H1 (cell line): Measurements from ENCODE around the gene TCF25. TPM values are rescaled to one million over a fixed set of nuclear protein-coding genes. Genes with fewer than 3 reads are reported as not detected.

ENCODE experiments used
- CTCF ChIA-PET: fragments of 300-600 bp; sonication (Branson Sonifier 250); formaldehyde crosslinking; loops from one replicate; lab custom pipeline; 2021; ENCODE audit not compliant: partially characterized antibody; lab: Charles Lee
- POLR2A ChIA-PET: fragments of 300-600 bp; sonication (Branson Sonifier 250); formaldehyde crosslinking; loops from one replicate; lab custom pipeline; 2021; ENCODE audit warnings: inconsistent platforms; ENCODE audit not compliant: partially characterized antibody; lab: Charles Lee
- DNase-seq, 2 experiments: peaks; one replicate each; pipeline versions ENCODE4 v3.0.0 to v3.0.0-alpha.2; 2010 to 2022; ENCODE audit warnings: low spot score in 2 of 2, low read depth in 1 of 2, mixed read lengths in 1 of 2
- FAIRE-seq: peaks from 2 replicates; lab custom pipeline; 2011; peaks lifted over from hg19 to GRCh38; lab: Jason Lieb, UNC
- H2AFZ ChIP-seq: 2 replicates; pipeline ENCODE4 v1.8.1; 2012; ENCODE audit warnings: low read length, inconsistent platforms
- H2AK5ac ChIP-seq: 2 replicates; pipeline ENCODE4 v1.6.1; 2013; ENCODE audit warnings: low read depth, low read length
- H2BK120ac ChIP-seq: replicated peaks from 2 replicates; pipeline ENCODE3; 2013; ENCODE audit warnings: low read depth, low read length, inconsistent platforms
- H2BK12ac ChIP-seq: 2 replicates; pipeline ENCODE4 v1.6.1; 2013; ENCODE audit warnings: low read depth, low read length
- H2BK15ac ChIP-seq: 2 replicates; pipeline ENCODE4 v1.6.1; 2013; ENCODE audit warnings: low read length
- H2BK20ac ChIP-seq: 2 replicates; pipeline ENCODE4 v1.6.1; 2013; ENCODE audit warnings: low read length
- H2BK5ac ChIP-seq: 2 replicates; pipeline ENCODE4 v1.6.1; 2013; ENCODE audit warnings: low read depth, low read length
- H3K14ac ChIP-seq: 2 replicates; pipeline ENCODE4 v1.6.1; 2013; ENCODE audit warnings: inconsistent platforms; ENCODE audit not compliant: insufficient read length
- H3K18ac ChIP-seq: 2 replicates; pipeline ENCODE4 v1.6.1; 2013; ENCODE audit warnings: low read length; ENCODE audit errors: extremely low read depth
- H3K23ac ChIP-seq: 2 replicates; pipeline ENCODE4 v1.6.1; 2013; ENCODE audit warnings: inconsistent platforms; ENCODE audit not compliant: insufficient read length
- H3K23me2 ChIP-seq: 2 replicates; pipeline ENCODE4 v1.6.1; 2013; ENCODE audit warnings: low read depth, low read length
- H3K27ac ChIP-seq: 2 replicates; pipeline ENCODE4 v1.6.1; 2011; ENCODE audit warnings: low read depth, low read length, inconsistent platforms
- H3K27me3 ChIP-seq, 4 experiments: replicated peaks in 1 of 4; 1 replicate in 1 of 4; 2 replicates in 3 of 4; pipeline versions ENCODE4 v1.6.1 to v1.8.1; 2011 to 2013; ENCODE audit warnings: low read length in 3 of 4, mild to moderate bottlenecking in 3 of 4, inconsistent platforms in 2 of 4, mixed read lengths in 2 of 4, moderate library complexity in 1 of 4; ENCODE audit not compliant: control insufficient read depth in 3 of 4, insufficient read depth in 3 of 4; ENCODE audit errors: extremely low read depth in 1 of 4
- H3K36me3 ChIP-seq, 4 experiments: 2 replicates each; pipeline versions ENCODE4 v1.6.1 to v1.8.1; 2011 to 2013; ENCODE audit warnings: mild to moderate bottlenecking in 4 of 4, low read length in 3 of 4, moderate library complexity in 2 of 4, control low read depth in 1 of 4, inconsistent platforms in 1 of 4; ENCODE audit not compliant: insufficient read depth in 4 of 4, control insufficient read depth in 2 of 4
- H3K4ac ChIP-seq: replicated peaks from 2 replicates; pipeline ENCODE3; 2013; ENCODE audit warnings: low read length, low read depth, mixed read lengths, inconsistent platforms; ENCODE audit not compliant: insufficient read length
- H3K4me1 ChIP-seq, 4 experiments: replicated peaks in 1 of 4; 1 replicate in 1 of 4; 2 replicates in 3 of 4; pipeline versions ENCODE4 v1.6.1 to v1.8.1; 2011 to 2013; ENCODE audit warnings: low read length in 3 of 4, inconsistent platforms in 2 of 4, mixed read lengths in 1 of 4; ENCODE audit not compliant: insufficient read depth in 4 of 4, control insufficient read depth in 3 of 4
- H3K4me2 ChIP-seq, 2 experiments: 2 replicates each; pipeline versions ENCODE4 v1.6.1 to v1.8.1; 2011 to 2013; ENCODE audit warnings: low read depth in 2 of 2, low read length in 2 of 2, control low read depth in 1 of 2, inconsistent platforms in 1 of 2, mild to moderate bottlenecking in 1 of 2; ENCODE audit not compliant: insufficient read depth in 1 of 2
- H3K4me3 ChIP-seq, 4 experiments: fragments of 200-600, 300-600 bp in 1 of 4; sonication (generic), shearing (Covaris generic), sonication (Bioruptor Twin) in 1 of 4; 2 replicates each; pipeline versions ENCODE4 v1.5.1 to v1.8.1; 2011 to 2016; ENCODE audit warnings: low read length in 4 of 4, low read depth in 3 of 4, control low read depth in 2 of 4, inconsistent platforms in 2 of 4, mild to moderate bottlenecking in 2 of 4, mixed read lengths in 1 of 4, moderate library complexity in 1 of 4; ENCODE audit not compliant: insufficient read depth in 2 of 4; ENCODE audit errors: extremely low read depth in 1 of 4
- H3K56ac ChIP-seq: replicated peaks from 2 replicates; pipeline ENCODE3; 2013; ENCODE audit warnings: low read depth, mild to moderate bottlenecking, mixed read lengths, low read length, inconsistent platforms; ENCODE audit not compliant: insufficient read length
- H3K79me1 ChIP-seq: 2 replicates; pipeline ENCODE4 v1.6.1; 2013; ENCODE audit warnings: low read depth, low read length, control low read depth
- H3K79me2 ChIP-seq, 2 experiments: 2 replicates each; pipeline versions ENCODE4 v1.6.1 to v1.8.1; 2012 to 2013; ENCODE audit warnings: low read length in 2 of 2, mild to moderate bottlenecking in 2 of 2, inconsistent platforms in 1 of 2; ENCODE audit not compliant: insufficient read depth in 2 of 2, control insufficient read depth in 1 of 2
- H3K9ac ChIP-seq, 4 experiments: replicated peaks in 1 of 4; 1 replicate in 1 of 4; 2 replicates in 3 of 4; pipeline versions ENCODE4 v1.6.1 to v1.8.1; 2011 to 2013; ENCODE audit warnings: low read depth in 3 of 4, low read length in 3 of 4, control low read depth in 2 of 4, mild to moderate bottlenecking in 2 of 4, moderate library complexity in 2 of 4, inconsistent platforms in 1 of 4; ENCODE audit errors: extremely low read depth in 1 of 4
- H3K9me3 ChIP-seq, 2 experiments: 2 replicates each; pipeline versions ENCODE4 v1.6.1 to v1.8.1; 2012 to 2013; ENCODE audit warnings: mild to moderate bottlenecking in 2 of 2, moderate library complexity in 2 of 2, control low read depth in 1 of 2, inconsistent platforms in 1 of 2, low read depth in 1 of 2, low read length in 1 of 2, mixed read lengths in 1 of 2; ENCODE audit not compliant: insufficient read depth in 2 of 2
- H4K20me1 ChIP-seq, 2 experiments: replicated peaks in 1 of 2; 2 replicates each; pipeline versions ENCODE3 to v1.8.1; 2011 to 2013; ENCODE audit warnings: inconsistent platforms in 2 of 2, low read length in 2 of 2, mild to moderate bottlenecking in 1 of 2; ENCODE audit not compliant: insufficient read depth in 2 of 2, control insufficient read depth in 1 of 2
- H4K5ac ChIP-seq: 2 replicates; pipeline ENCODE4 v1.6.1; 2013; ENCODE audit warnings: low read length, low read depth, mixed read lengths, inconsistent platforms; ENCODE audit not compliant: insufficient read length
- H4K8ac ChIP-seq: 2 replicates; pipeline ENCODE4 v1.8.0; 2013; ENCODE audit warnings: mild to moderate bottlenecking, moderate library complexity, low read length, inconsistent platforms; ENCODE audit not compliant: insufficient read depth; ENCODE audit errors: extremely low read depth
- H4K91ac ChIP-seq: replicated peaks from 2 replicates; pipeline ENCODE3; 2013; ENCODE audit warnings: low read length, mixed read lengths, inconsistent platforms; ENCODE audit not compliant: insufficient read length
- RNF2 ChIP-seq: fragments of 200-900, 300-1000 bp; sonication (generic); IDR thresholded peaks from 2 replicates; pipeline ENCODE4 v1.7.1; 2016; ENCODE audit warnings: borderline replicate concordance, low read depth, mild to moderate bottlenecking, antibody characterized with exemption, low read length; ENCODE audit not compliant: poor library complexity, severe bottlenecking; ENCODE audit errors: missing control alignments
- SUZ12 ChIP-seq: fragments of 200-600 bp; sonication (generic); IDR thresholded peaks from 2 replicates; pipeline ENCODE4 v1.6.1; 2012; ENCODE audit warnings: mild to moderate bottlenecking, inconsistent platforms, low read length, moderate library complexity, mixed read lengths
- YY1 ChIP-seq: IDR thresholded peaks from 2 replicates; pipeline ENCODE4 v1.6.1; 2011; ENCODE audit warnings: low read depth, mild to moderate bottlenecking, low read length
- WGBS, 2 experiments: shearing (Covaris generic) in 1 of 2; methylation state at CpG; one replicate each; pipeline versions ENCODE4 v1.1.6 to v1.1.7; 2013 to 2015; ENCODE audit warnings: low lambda C conversion rate in 2 of 2, mixed read lengths in 2 of 2, inconsistent platforms in 1 of 2, low coverage in 1 of 2, missing lambda C conversion rate in 1 of 2; ENCODE audit not compliant: insufficient replicate concordance in 2 of 2, insufficient coverage in 1 of 2, insufficient read length in 1 of 2; ENCODE audit errors: extremely low coverage in 1 of 2, missing lambda C conversion rate in 1 of 2; 5-methylcytosine and 5-hydroxymethylcytosine counted together
- polyA plus RNA-seq, 7 experiments: library from polyadenylated mRNA; depleted of rRNA in 3 of 7; stranded (reverse) in 5 of 7; unstranded in 2 of 7; fragments of >200 nt in 5 of 7; fragments of 200-250 nt in 2 of 7; gene quantifications; 1 replicate in 5 of 7; 2 replicates in 1 of 7; 4 replicates in 1 of 7; pipeline versions ENCODE4 v1.2.1 to v1.2.3, GENCODE V29; 2011 to 2013; ENCODE audit warnings: missing spikeins in 2 of 7, mixed read lengths in 2 of 7
- total RNA-seq: library from RNA; stranded (reverse); fragmentation: NEBNext Ultra II Directional; extraction: Animal tissue kit (Norgen Biotek cat#: 25700); gene quantifications from 2 replicates; pipeline ENCODE4 v1.2.1, GENCODE V29; 2021

Gene TCF25
- total and polyA plus RNA-seq, 2 of the 8 experiments (the other 6 are each of a cell fraction or from before 2014, with no cell fraction given), result 78.1 to 102 TPM

DNA sequence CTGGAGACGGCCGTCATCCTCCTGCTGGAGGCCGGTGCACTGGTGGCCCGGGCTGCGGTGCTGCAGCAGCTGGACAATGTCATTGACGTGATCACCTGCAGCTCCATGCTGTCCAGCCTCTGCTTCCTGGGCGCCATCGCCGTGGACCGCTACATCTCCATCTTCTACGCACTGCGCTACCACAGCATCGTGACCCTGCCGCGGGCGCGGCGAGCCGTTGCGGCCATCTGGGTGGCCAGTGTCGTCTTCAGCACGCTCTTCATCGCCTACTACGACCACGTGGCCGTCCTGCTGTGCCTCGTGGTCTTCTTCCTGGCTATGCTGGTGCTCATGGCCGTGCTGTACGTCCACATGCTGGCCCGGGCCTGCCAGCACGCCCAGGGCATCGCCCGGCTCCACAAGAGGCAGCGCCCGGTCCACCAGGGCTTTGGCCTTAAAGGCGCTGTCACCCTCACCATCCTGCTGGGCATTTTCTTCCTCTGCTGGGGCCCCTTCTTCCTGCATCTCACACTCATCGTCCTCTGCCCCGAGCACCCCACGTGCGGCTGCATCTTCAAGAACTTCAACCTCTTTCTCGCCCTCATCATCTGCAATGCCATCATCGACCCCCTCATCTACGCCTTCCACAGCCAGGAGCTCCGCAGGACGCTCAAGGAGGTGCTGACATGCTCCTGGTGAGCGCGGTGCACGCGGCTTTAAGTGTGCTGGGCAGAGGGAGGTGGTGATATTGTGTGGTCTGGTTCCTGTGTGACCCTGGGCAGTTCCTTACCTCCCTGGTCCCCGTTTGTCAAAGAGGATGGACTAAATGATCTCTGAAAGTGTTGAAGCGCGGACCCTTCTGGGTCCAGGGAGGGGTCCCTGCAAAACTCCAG, 46.4 kb downstream of the TCF25 start:
- Histone ChIP-seq H3K4ac (no peak overlapping the region), H3K4me1 (peaks cover 0 to 30% (median 21%) of the 10 kb centered on the region in 4 experiments; a peak in 6 of 7 replicates), H3K27ac (no peak overlapping the region), H3K18ac (no peak overlapping the region), H2AFZ (no peak overlapping the region), H4K5ac (no peak overlapping the region), H2BK20ac (no peak overlapping the region), H3K79me1 (no peaks in the 10 kb centered on the region), H2BK120ac (no peak overlapping the region), H3K79me2 (no peaks in the 10 kb centered on the region), H2BK5ac (no peak overlapping the region), H4K91ac (no peak overlapping the region), H2BK15ac (peak overlapping the region; percentile 88; the same call in 1 of the 2 replicates), H3K9ac (no peak overlapping the region), H3K23me2 (peaks cover 25% of the 10 kb centered on the region), H3K27me3 (peaks cover 0 to 19% (median 16%) of the 10 kb centered on the region in 4 experiments; a peak in 6 of 7 replicates), H2BK12ac (peak overlapping the region; percentile 77; the same call in 1 of the 2 replicates), H3K36me3 (no peaks in the 10 kb centered on the region), H2AK5ac (peak overlapping the region; percentile 28; the same call in 1 of the 2 replicates), H3K23ac (no peak overlapping the region), H3K4me3 (no peak overlapping the region), H3K56ac (no peak overlapping the region), H3K14ac (no peak overlapping the region), H4K20me1 (peaks cover 5% of the 10 kb centered on the region in 2 experiments), H3K4me2 (no peak overlapping the region; a peak in 1 of 4 replicates), H3K9me3 (no peaks in the 10 kb centered on the region), H4K8ac (no peak overlapping the region)
- 94% methylated on average over 50 of the region's 52 CpGs; no CpG with 5 or more reads in 1 of the 2 experiments for WGBS, 2 experiments
- FAIRE-seq (no peak), DNase-seq (no peak)
- ChIA-PET POLR2A (interaction anchor here (1.0 to 6.5 kb wide), 4 partner anchors 9 to 101 kb away, joined by 3 to 71 read pairs (median 3); partner anchors contain the start of gene DBNDD1), CTCF (interaction anchor here (0.7 to 8.7 kb wide), 3 partner anchors 10 to 101 kb away, joined by 3 to 70 read pairs (median 4); no protein-coding TSS in a partner anchor)
- TF ChIP-seq YY1 (no peak), SUZ12 (no peak), RNF2 (no peak)
